HepG2 (cell line): ENCODE results near the gene MTCH2. TPM values are rescaled to one million over a fixed set of nuclear protein-coding genes. Genes with fewer than 3 reads are reported as not detected.

Experiments used
- ATAC-seq: fragments of 200-7000 bp; cut with Tn5 transposase; 3 replicates; pipeline ENCODE4 v1.9.1; 2020; ENCODE audit warnings: mild to moderate bottlenecking, moderate library complexity
- BruUV-seq: library from RNA; stranded (reverse); fragments of 400-500 nt; replicated peaks from 2 replicates; lab custom pipeline; 2021; lab: Mats Ljungman, UMichigan
- CTCF ChIA-PET: fragments of 300-600 bp; formaldehyde crosslinking; extraction: SDS; loops from one replicate; lab custom pipeline; 2021; ENCODE audit warnings: low total read pairs, inconsistent platforms, low intra/inter-chr PET ratio; lab: Yijun Ruan, JAX
- POLR2A ChIA-PET: fragments of 350-600 bp; sonication (Branson Sonifier 250); formaldehyde crosslinking; loops from one replicate; lab custom pipeline; 2020; ENCODE audit warnings: antibody characterized with exemption, inconsistent platforms; lab: Yijun Ruan, JAX
- DNase-seq: peaks from one replicate; pipeline ENCODE4 v3.0.0-alpha.2; 2015; ENCODE audit warnings: low spot score
- FAIRE-seq: peaks from 3 replicates; lab custom pipeline; 2011; peaks lifted over from hg19 to GRCh38; lab: Jason Lieb, UNC
- H2AFZ ChIP-seq: one replicate; pipeline ENCODE4 v1.6.1; 2011; ENCODE audit warnings: low read length, inconsistent platforms
- H3K27ac ChIP-seq: fragments of 300-600 bp; 3 replicates; pipeline ENCODE4 v1.8.0; 2011; ENCODE audit warnings: mixed run types, mild to moderate bottlenecking, mixed read lengths, low read length, inconsistent platforms; ENCODE audit not compliant: insufficient read depth; ENCODE audit errors: extremely low read length
- H3K27me3 ChIP-seq, 2 experiments: fragments of 200-600 bp in 1 of 2; 2 replicates in 1 of 2; 3 replicates in 1 of 2; pipeline versions ENCODE4 v1.6.0 to v1.8.0; 2011; ENCODE audit warnings: low read length in 2 of 2, mild to moderate bottlenecking in 2 of 2, moderate library complexity in 2 of 2, inconsistent platforms in 1 of 2; ENCODE audit not compliant: insufficient read depth in 2 of 2, control insufficient read depth in 1 of 2
- H3K36me3 ChIP-seq, 2 experiments: fragments of 200-600 bp in 1 of 2; replicated peaks in 1 of 2; 2 replicates in 1 of 2; 3 replicates in 1 of 2; pipeline versions ENCODE4 v1.5.1 to v1.8.0; 2011; ENCODE audit warnings: low read length in 2 of 2, inconsistent platforms in 1 of 2; ENCODE audit not compliant: insufficient read depth in 2 of 2, control insufficient read depth in 1 of 2
- H3K4me1 ChIP-seq: 2 replicates; pipeline ENCODE4 v1.5.1; 2012; ENCODE audit warnings: low read length, inconsistent platforms; ENCODE audit not compliant: insufficient read depth
- H3K4me2 ChIP-seq: 2 replicates; pipeline ENCODE4 v1.6.0; 2011; ENCODE audit warnings: low read depth, low read length, inconsistent platforms
- H3K4me3 ChIP-seq, 3 experiments: fragments of 200-600 bp in 1 of 3; sonication (generic), shearing (Covaris generic) in 1 of 3; replicated peaks in 1 of 3; 2 replicates each; pipeline ENCODE4 v1.5.1; 2011 to 2016; ENCODE audit warnings: low read length in 3 of 3, inconsistent platforms in 2 of 3, low read depth in 2 of 3, mild to moderate bottlenecking in 2 of 3, control low read depth in 1 of 3, mixed read lengths in 1 of 3; ENCODE audit not compliant: insufficient read depth in 1 of 3
- H3K79me2 ChIP-seq: one replicate; pipeline ENCODE4 v1.6.1; 2011; ENCODE audit warnings: low read length, inconsistent platforms; ENCODE audit not compliant: insufficient read depth
- H3K9ac ChIP-seq: 2 replicates; pipeline ENCODE4 v1.6.0; 2011; ENCODE audit warnings: mild to moderate bottlenecking, low read depth, low read length, inconsistent platforms; ENCODE audit not compliant: insufficient read depth
- H3K9me3 ChIP-seq: 2 replicates; pipeline ENCODE4 v1.5.1; 2012; ENCODE audit warnings: mild to moderate bottlenecking, low read length
- H4K20me1 ChIP-seq: 2 replicates; pipeline ENCODE4 v1.6.0; 2011; ENCODE audit warnings: inconsistent platforms, mild to moderate bottlenecking, low read length, moderate library complexity; ENCODE audit not compliant: insufficient read depth
- RFX3 ChIP-seq: IDR thresholded peaks from 2 replicates; pipeline ENCODE4 v1.6.1; 2016; ENCODE audit warnings: missing biosample characterization, missing genetic modification reagents
- SRSF9 ChIP-seq: fragments of 200-400 bp; formaldehyde crosslinking; IDR thresholded peaks from 2 replicates; pipeline ENCODE4 v1.6.1; 2018; ENCODE audit warnings: borderline replicate concordance, mild to moderate bottlenecking, low read depth, low read length; ENCODE audit not compliant: insufficient read depth, poor library complexity, severe bottlenecking
- TEAD3 ChIP-seq: optimal IDR thresholded peaks from 2 replicates; pipeline ENCODE3; 2016; ENCODE audit warnings: borderline replicate concordance
- TMF1 ChIP-seq: sonication (generic); formaldehyde crosslinking; IDR thresholded peaks from 2 replicates; pipeline ENCODE4 v1.8.1; 2022; ENCODE audit warnings: low read depth, missing genetic modification reagents
- ZNF138 ChIP-seq: sonication (generic); formaldehyde crosslinking; IDR thresholded peaks from 2 replicates; pipeline ENCODE4 v1.5.0; 2020; ENCODE audit warnings: mild to moderate bottlenecking, low read depth, missing genetic modification reagents
- ZNF432 ChIP-seq: sonication (generic); formaldehyde crosslinking; IDR thresholded peaks from 2 replicates; pipeline ENCODE4 v1.5.0; 2020; ENCODE audit warnings: missing genetic modification reagents, mild to moderate bottlenecking, borderline replicate concordance
- ZNF451 ChIP-seq: sonication (generic); formaldehyde crosslinking; IDR thresholded peaks from 2 replicates; pipeline ENCODE4 v1.5.0; 2020; ENCODE audit warnings: mild to moderate bottlenecking, missing genetic modification reagents
- ZNF772 ChIP-seq: sonication (generic); formaldehyde crosslinking; IDR thresholded peaks from 2 replicates; pipeline ENCODE4 v1.5.0; 2020; ENCODE audit warnings: mild to moderate bottlenecking, missing genetic modification reagents
- WGBS: methylation state at CpG from one replicate; pipeline ENCODE4 v1.1.6; 2017; ENCODE audit warnings: low lambda C conversion rate; 5-methylcytosine and 5-hydroxymethylcytosine counted together
- in situ Hi-C: cut with HindIII; loops from 2 replicates; pipeline ENCODE4 v1.10.0; 2017; ENCODE audit warnings: low pct_unique_long_range_greater_than_20kb; ENCODE audit not compliant: extremely low pct_ligation_motif_present
- intact Hi-C: fragments of 100-400 bp; cut with micrococcal nuclease; formaldehyde crosslinking; loops from one replicate; pipeline ENCODE4 v1.10.0; 2022; ENCODE audit not compliant: unreplicated experiment
- polyA plus RNA-seq, 8 experiments: library from polyadenylated mRNA; depleted of rRNA in 3 of 8; stranded (reverse) in 7 of 8; unstranded in 1 of 8; fragments of >200 nt; fragmentation: Illumina TruSeq in 4 of 8; extraction: Trizol in 4 of 8; gene quantifications; 2 replicates each; pipeline versions ENCODE4 v1.2.1 to v1.2.3, GENCODE V29; 2011 to 2016; ENCODE audit warnings: low read depth in 4 of 8, missing spikeins in 1 of 8, mixed read lengths in 1 of 8; ENCODE audit not compliant: insufficient read depth in 1 of 8
- total RNA-seq, 5 experiments: library from RNA; depleted of rRNA; stranded (reverse); fragments of >200 nt; fragmentation: Illumina TruSeq; extraction: Trizol; gene quantifications; 2 replicates each; pipeline ENCODE4 v1.2.3, GENCODE V29; 2016; ENCODE audit warnings: low read depth in 1 of 5
- TF ChIP-seq, protein P1 (sequence below): sonication (generic); formaldehyde crosslinking; conservative IDR thresholded peaks from 2 replicates; pipeline ENCODE4 v1.4.0; 2020; ENCODE audit warnings: missing genetic modification reagents
- TF ChIP-seq, protein P2 (sequence below): sonication (generic); formaldehyde crosslinking; IDR thresholded peaks from 2 replicates; pipeline ENCODE4 v1.4.0; 2020; ENCODE audit warnings: missing genetic modification reagents, borderline replicate concordance

The MTCH2 gene
- total and polyA plus RNA-seq, 2 of the 13 experiments (the other 11 are each of a cell fraction or from before 2014, with no cell fraction given): 112 to 272 TPM

DNA sequence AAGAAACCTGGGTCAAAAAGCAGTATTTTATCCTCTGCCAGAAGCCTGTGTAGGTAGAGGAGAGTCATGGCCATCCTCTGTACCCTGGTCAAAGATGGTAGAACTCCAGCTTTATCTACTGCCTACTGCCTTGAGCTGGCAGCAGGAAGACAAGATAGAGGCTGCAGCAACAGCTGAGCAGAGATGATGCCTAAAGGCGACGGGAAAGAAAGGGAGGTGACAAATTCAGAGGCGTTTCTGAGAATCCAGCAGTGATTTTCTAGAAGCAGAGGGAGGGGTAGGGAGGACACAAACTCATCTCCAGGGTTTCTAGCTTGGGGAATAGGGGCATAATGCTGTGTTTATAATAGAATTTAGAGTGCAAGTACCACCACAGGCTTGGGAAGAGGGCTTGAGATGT, 32.7 kb downstream of the MTCH2 start (continued):
- no peak for TF ChIP-seq TMF1 (CRISPR knock-in tag)
- no peak for TF ChIP-seq ZNF432
- TF ChIP-seq, protein P1, sequence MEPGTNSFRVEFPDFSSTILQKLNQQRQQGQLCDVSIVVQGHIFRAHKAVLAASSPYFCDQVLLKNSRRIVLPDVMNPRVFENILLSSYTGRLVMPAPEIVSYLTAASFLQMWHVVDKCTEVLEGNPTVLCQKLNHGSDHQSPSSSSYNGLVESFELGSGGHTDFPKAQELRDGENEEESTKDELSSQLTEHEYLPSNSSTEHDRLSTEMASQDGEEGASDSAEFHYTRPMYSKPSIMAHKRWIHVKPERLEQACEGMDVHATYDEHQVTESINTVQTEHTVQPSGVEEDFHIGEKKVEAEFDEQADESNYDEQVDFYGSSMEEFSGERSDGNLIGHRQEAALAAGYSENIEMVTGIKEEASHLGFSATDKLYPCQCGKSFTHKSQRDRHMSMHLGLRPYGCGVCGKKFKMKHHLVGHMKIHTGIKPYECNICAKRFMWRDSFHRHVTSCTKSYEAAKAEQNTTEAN (CRISPR knock-in tag): no peak
- TF ChIP-seq TEAD3 (CRISPR knock-in tag): no peak
- TF ChIP-seq, all 625 proteins: peak for 0

DNA sequence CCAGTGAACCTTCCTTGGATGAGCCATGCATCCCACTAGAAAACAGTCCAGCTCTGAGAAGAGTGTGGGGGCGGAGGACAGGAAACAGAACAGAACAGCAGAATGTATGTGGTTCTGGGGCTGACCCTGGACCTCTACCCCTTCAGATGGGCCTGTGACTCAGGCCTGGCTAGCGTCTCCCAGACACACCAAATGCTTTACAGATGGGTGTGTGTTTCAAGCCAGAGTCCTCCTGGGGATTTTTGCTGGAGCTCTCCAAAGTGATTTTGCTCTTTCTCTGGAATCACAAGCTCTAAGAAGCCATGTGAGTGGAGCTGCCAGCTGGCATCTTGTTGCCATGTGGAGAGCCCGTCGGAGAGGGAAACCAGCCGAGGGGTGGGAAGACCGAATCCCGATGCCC, 35.0 kb downstream of the MTCH2 start:
- intact Hi-C loops (no loop called here), in situ Hi-C loops (no loop called here)
- CTCF ChIA-PET: no interaction called here
- no peaks in the 10 kb centered on the region for H3K27me3 ChIP-seq
- ATAC-seq: peak; percentile 34
- no peak for FAIRE-seq
- H3K27ac ChIP-seq: no peak overlapping the region
- no peaks in the 10 kb centered on the region for H3K79me2 ChIP-seq
- DNase-seq: no peak
- POLR2A ChIA-PET: no interaction called here
- H3K9ac ChIP-seq: no peak overlapping the region
- H3K9me3 ChIP-seq: no peaks in the 10 kb centered on the region
- H3K4me3 ChIP-seq: no peak overlapping the region
- no peak overlapping the region for H3K4me2 ChIP-seq
- TF ChIP-seq ZNF772 (CRISPR knock-in tag) (no peak), ZNF451 (CRISPR knock-in tag) (no peak), ZNF138 (no peak), RFX3 (no peak), SRSF9 (no peak)
- TF ChIP-seq, protein P2, sequence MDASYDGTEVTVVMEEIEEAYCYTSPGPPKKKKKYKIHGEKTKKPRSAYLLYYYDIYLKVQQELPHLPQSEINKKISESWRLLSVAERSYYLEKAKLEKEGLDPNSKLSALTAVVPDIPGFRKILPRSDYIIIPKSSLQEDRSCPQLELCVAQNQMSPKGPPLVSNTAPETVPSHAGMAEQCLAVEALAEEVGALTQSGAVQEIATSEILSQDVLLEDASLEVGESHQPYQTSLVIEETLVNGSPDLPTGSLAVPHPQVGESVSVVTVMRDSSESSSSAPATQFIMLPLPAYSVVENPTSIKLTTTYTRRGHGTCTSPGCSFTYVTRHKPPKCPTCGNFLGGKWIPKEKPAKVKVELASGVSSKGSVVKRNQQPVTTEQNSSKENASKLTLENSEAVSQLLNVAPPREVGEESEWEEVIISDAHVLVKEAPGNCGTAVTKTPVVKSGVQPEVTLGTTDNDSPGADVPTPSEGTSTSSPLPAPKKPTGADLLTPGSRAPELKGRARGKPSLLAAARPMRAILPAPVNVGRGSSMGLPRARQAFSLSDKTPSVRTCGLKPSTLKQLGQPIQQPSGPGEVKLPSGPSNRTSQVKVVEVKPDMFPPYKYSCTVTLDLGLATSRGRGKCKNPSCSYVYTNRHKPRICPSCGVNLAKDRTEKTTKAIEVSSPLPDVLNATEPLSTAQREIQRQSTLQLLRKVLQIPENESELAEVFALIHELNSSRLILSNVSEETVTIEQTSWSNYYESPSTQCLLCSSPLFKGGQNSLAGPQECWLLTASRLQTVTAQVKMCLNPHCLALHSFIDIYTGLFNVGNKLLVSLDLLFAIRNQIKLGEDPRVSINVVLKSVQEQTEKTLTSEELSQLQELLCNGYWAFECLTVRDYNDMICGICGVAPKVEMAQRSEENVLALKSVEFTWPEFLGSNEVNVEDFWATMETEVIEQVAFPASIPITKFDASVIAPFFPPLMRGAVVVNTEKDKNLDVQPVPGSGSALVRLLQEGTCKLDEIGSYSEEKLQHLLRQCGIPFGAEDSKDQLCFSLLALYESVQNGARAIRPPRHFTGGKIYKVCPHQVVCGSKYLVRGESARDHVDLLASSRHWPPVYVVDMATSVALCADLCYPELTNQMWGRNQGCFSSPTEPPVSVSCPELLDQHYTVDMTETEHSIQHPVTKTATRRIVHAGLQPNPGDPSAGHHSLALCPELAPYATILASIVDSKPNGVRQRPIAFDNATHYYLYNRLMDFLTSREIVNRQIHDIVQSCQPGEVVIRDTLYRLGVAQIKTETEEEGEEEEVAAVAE: no peak
- no TSS peak for BruUV-seq
- no peaks in the 10 kb centered on the region for H3K36me3 ChIP-seq
- H2AFZ ChIP-seq: no peak overlapping the region
- H4K20me1 ChIP-seq: no peaks in the 10 kb centered on the region
- WGBS: 80% methylated on average over 7 of the region's 7 CpGs
- peaks cover 9% of the 10 kb centered on the region for H3K4me1 ChIP-seq
